IMR-90 (cell line): Measurements from ENCODE around the gene NUPR1. TPM values are rescaled to one million over a fixed set of nuclear protein-coding genes. Genes with fewer than 3 reads are reported as not detected.

Experiments used
- ATAC-seq: fragments of 200-7000 bp; cut with Tn5 transposase; 2 replicates; pipeline ENCODE4 v1.9.1; 2020; ENCODE audit warnings: low read depth, mild to moderate bottlenecking, moderate library complexity
- BruUV-seq: library from RNA; stranded (reverse); fragments of 400-500 nt; replicated peaks from 2 replicates; lab custom pipeline; 2021; lab: Mats Ljungman, UMichigan
- CTCF ChIA-PET: fragments of 300-600 bp; formaldehyde crosslinking; extraction: SDS; loops from one replicate; lab custom pipeline; 2021; ENCODE audit warnings: antibody characterized with exemption; lab: Yijun Ruan, JAX
- POLR2A ChIA-PET: fragments of 300-600 bp; sonication (Branson Sonifier 250); formaldehyde crosslinking; loops from one replicate; lab custom pipeline; 2022; ENCODE audit warnings: antibody characterized with exemption; ENCODE audit not compliant: unreplicated experiment; lab: Charles Lee
- DNase-seq: peaks from one replicate; pipeline ENCODE4 v3.0.0; 2013
- H2AFZ ChIP-seq: replicated peaks from 2 replicates; pipeline ENCODE3; 2013; ENCODE audit warnings: low read length, mild to moderate bottlenecking; ENCODE audit not compliant: poor library complexity
- H2AK5ac ChIP-seq: 2 replicates; pipeline ENCODE4 v1.6.1; 2013; ENCODE audit warnings: low read depth, low read length, inconsistent platforms
- H2AK9ac ChIP-seq: replicated peaks from 2 replicates; pipeline ENCODE3; 2013; ENCODE audit warnings: mild to moderate bottlenecking, low read depth, low read length, moderate library complexity; ENCODE audit not compliant: poor library complexity
- H2BK120ac ChIP-seq: 2 replicates; pipeline ENCODE4 v1.6.1; 2013; ENCODE audit warnings: low read depth, low read length, inconsistent platforms
- H2BK15ac ChIP-seq: 3 replicates; pipeline ENCODE4 v1.6.1; 2013; ENCODE audit warnings: low read depth, low read length, inconsistent platforms
- H2BK20ac ChIP-seq: 2 replicates; pipeline ENCODE4 v1.6.1; 2013; ENCODE audit warnings: low read depth, mild to moderate bottlenecking, inconsistent platforms, low read length, moderate library complexity
- H2BK5ac ChIP-seq: 2 replicates; pipeline ENCODE4 v1.6.1; 2013; ENCODE audit warnings: mild to moderate bottlenecking, low read depth, low read length, inconsistent platforms; ENCODE audit not compliant: poor library complexity, severe bottlenecking
- H3K14ac ChIP-seq: replicated peaks from 2 replicates; pipeline ENCODE4 v1.6.1; 2013; ENCODE audit warnings: low read depth, low read length, inconsistent platforms
- H3K18ac ChIP-seq: 2 replicates; pipeline ENCODE4 v1.6.1; 2013; ENCODE audit warnings: low read depth, low read length, control low read depth
- H3K23ac ChIP-seq: 2 replicates; pipeline ENCODE4 v1.6.1; 2013; ENCODE audit warnings: low read depth, low read length, inconsistent platforms
- H3K27ac ChIP-seq: 2 replicates; pipeline ENCODE4 v1.5.1; 2013; ENCODE audit warnings: mild to moderate bottlenecking, control low read depth, low read length; ENCODE audit not compliant: insufficient read depth
- H3K27me3 ChIP-seq: 2 replicates; pipeline ENCODE4 v1.6.1; 2013; ENCODE audit warnings: low read length; ENCODE audit not compliant: control insufficient read depth, insufficient read depth
- H3K36me3 ChIP-seq: 2 replicates; pipeline ENCODE4 v1.6.1; 2013; ENCODE audit warnings: low read length, mixed read lengths; ENCODE audit not compliant: control insufficient read depth, insufficient read depth
- H3K4ac ChIP-seq: 2 replicates; pipeline ENCODE4 v1.6.1; 2013; ENCODE audit warnings: low read depth, low read length, inconsistent platforms
- H3K4me1 ChIP-seq: 2 replicates; pipeline ENCODE4 v1.6.1; 2013; ENCODE audit warnings: low read length, mixed read lengths; ENCODE audit not compliant: control insufficient read depth, insufficient read depth
- H3K4me2 ChIP-seq: 2 replicates; pipeline ENCODE4 v1.6.1; 2013; ENCODE audit warnings: low read depth, mild to moderate bottlenecking, control low read depth, low read length, moderate library complexity
- H3K4me3 ChIP-seq: 2 replicates; pipeline ENCODE4 v1.5.1; 2013; ENCODE audit warnings: low read depth, mild to moderate bottlenecking, control low read depth, low read length, moderate library complexity; ENCODE audit not compliant: insufficient read depth
- H3K56ac ChIP-seq: 2 replicates; pipeline ENCODE4 v1.6.1; 2013; ENCODE audit warnings: low read length, inconsistent platforms; ENCODE audit not compliant: insufficient read depth; ENCODE audit errors: extremely low read depth
- H3K79me1 ChIP-seq, 2 experiments: 2 replicates each; pipeline ENCODE4 v1.6.1; 2013; ENCODE audit warnings: low read length in 2 of 2, inconsistent platforms in 1 of 2, low read depth in 1 of 2
- H3K9ac ChIP-seq: 2 replicates; pipeline ENCODE4 v1.6.1; 2013; ENCODE audit warnings: low read depth, low read length, control low read depth
- H3K9me1 ChIP-seq: 2 replicates; pipeline ENCODE4 v1.6.1; 2013; ENCODE audit warnings: low read length, inconsistent platforms; ENCODE audit not compliant: insufficient read depth
- H3K9me3 ChIP-seq: 2 replicates; pipeline ENCODE4 v1.6.1; 2013; ENCODE audit warnings: low read length; ENCODE audit not compliant: control insufficient read depth, insufficient read depth
- H4K20me1 ChIP-seq: 2 replicates; pipeline ENCODE4 v1.6.1; 2013; ENCODE audit warnings: low read length, inconsistent platforms; ENCODE audit not compliant: insufficient read depth
- H4K5ac ChIP-seq: 2 replicates; pipeline ENCODE4 v1.6.1; 2013; ENCODE audit warnings: mild to moderate bottlenecking, low read depth, low read length, control low read depth
- H4K8ac ChIP-seq, 2 experiments: 2 replicates each; pipeline ENCODE4 v1.6.1; 2013; ENCODE audit warnings: low read depth in 2 of 2, low read length in 2 of 2, control low read depth in 1 of 2, inconsistent platforms in 1 of 2
- H4K91ac ChIP-seq: 2 replicates; pipeline ENCODE4 v1.6.1; 2013; ENCODE audit warnings: low read depth, low read length, inconsistent platforms; ENCODE audit not compliant: insufficient read depth
- BHLHE40 ChIP-seq: fragments of 150-350 bp; IDR thresholded peaks from 2 replicates; pipeline ENCODE4 v1.6.1; 2016; ENCODE audit warnings: mild to moderate bottlenecking, low read depth, low read length
- CHD1 ChIP-seq: IDR thresholded peaks from 2 replicates; pipeline ENCODE4 v1.6.1; 2012; ENCODE audit warnings: low read depth, low read length, improper control_type of control experiment
- FOS ChIP-seq: fragments of 150-350 bp; IDR thresholded peaks from 2 replicates; pipeline ENCODE4 v1.6.1; 2016; ENCODE audit warnings: low read depth, low read length
- MAFK ChIP-seq: IDR thresholded peaks from 2 replicates; pipeline ENCODE4 v1.6.1; 2012; ENCODE audit warnings: low read depth, low read length, improper control_type of control experiment
- MAZ ChIP-seq: IDR thresholded peaks from 2 replicates; pipeline ENCODE4 v1.6.1; 2012; ENCODE audit warnings: low read depth, mild to moderate bottlenecking, low read length, improper control_type of control experiment, moderate library complexity, borderline replicate concordance
- POLR2A ChIP-seq: IDR thresholded peaks from 2 replicates; pipeline ENCODE4 v1.6.1; 2012; ENCODE audit warnings: mild to moderate bottlenecking, low read depth, low read length
- RAD21 ChIP-seq: IDR thresholded peaks from 2 replicates; pipeline ENCODE4 v1.6.1; 2012; ENCODE audit warnings: low read length, improper control_type of control experiment
- RFX5 ChIP-seq: IDR thresholded peaks from 2 replicates; pipeline ENCODE4 v1.8.0; 2012; ENCODE audit warnings: low read depth, mild to moderate bottlenecking, low read length, moderate library complexity
- SMC3 ChIP-seq: fragments of 150-350 bp; IDR thresholded peaks from 2 replicates; pipeline ENCODE4 v1.6.1; 2016; ENCODE audit warnings: low read depth, mild to moderate bottlenecking, antibody characterized with exemption, low read length, moderate library complexity
- USF2 ChIP-seq: fragments of 150-350 bp; IDR thresholded peaks from 2 replicates; pipeline ENCODE4 v1.6.1; 2017; ENCODE audit warnings: mild to moderate bottlenecking, antibody characterized with exemption, low read length, low read depth
- WGBS, 2 experiments: methylation state at CpG; one replicate each; pipeline versions ENCODE4 v1.1.5 to v1.1.7; 2013; ENCODE audit warnings: missing lambda C conversion rate in 2 of 2; ENCODE audit not compliant: insufficient read length in 1 of 2; ENCODE audit errors: extremely low coverage in 2 of 2; 5-methylcytosine and 5-hydroxymethylcytosine counted together
- dilution Hi-C: fragments of 300-500 bp; cut with HindIII; formaldehyde crosslinking; loops from one replicate; pipeline ENCODE4 v1.14.3; 2018; ENCODE audit warnings: low sequenced_read_pairs; ENCODE audit not compliant: unreplicated experiment
- in situ Hi-C: fragments of 300-500 bp; cut with MboI; formaldehyde crosslinking; loops from 3 replicates; pipeline ENCODE4 v1.14.3; 2019; ENCODE audit warnings: low sequenced_read_pairs, inconsistent platforms, mixed read lengths
- intact Hi-C: fragments of 100-400 bp; cut with micrococcal nuclease; formaldehyde crosslinking; loops from 2 replicates; pipeline ENCODE4 v1.10.0; 2022
- polyA plus RNA-seq, 3 experiments: library from polyadenylated mRNA; depleted of rRNA; stranded (reverse); fragments of >200 nt; gene quantifications; 2 replicates each; pipeline ENCODE4 v1.2.3, GENCODE V29; 2012; ENCODE audit warnings: low replicate concordance in 1 of 3
- total RNA-seq: library from RNA; depleted of rRNA; stranded (reverse); fragments of >200 nt; gene quantifications from 2 replicates; pipeline ENCODE4 v1.2.3, GENCODE V29; 2012
- TF ChIP-seq, protein P1 (sequence below): fragments of 150-350 bp; IDR thresholded peaks from 2 replicates; pipeline ENCODE4 v1.6.1; 2016; ENCODE audit warnings: low read depth, mild to moderate bottlenecking, low read length, moderate library complexity, borderline replicate concordance

NUPR1 gene
- total and polyA plus RNA-seq, 2 of the 4 experiments (the other 2 are of a cell fraction), result 10.2 to 27.9 TPM

DNA sequence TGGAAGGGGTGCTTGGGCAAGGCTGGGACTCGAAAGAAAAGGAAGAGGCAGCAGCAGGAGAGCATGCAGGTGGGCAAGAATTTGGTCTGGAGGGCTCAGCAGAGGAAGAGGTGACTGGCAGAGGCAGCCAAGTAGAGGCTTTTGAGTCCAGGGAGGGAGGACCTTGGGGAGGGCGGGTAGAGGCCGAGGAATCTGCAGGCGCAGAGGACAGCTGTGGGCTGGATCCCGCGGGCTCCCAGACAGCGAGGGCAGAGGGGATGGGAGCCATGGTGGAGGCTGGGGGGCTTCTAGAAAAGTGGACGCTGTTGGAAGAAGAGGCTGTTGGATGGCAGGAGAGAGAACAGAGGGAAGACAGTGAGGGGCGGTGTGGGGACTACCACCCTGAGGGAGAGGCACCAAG is 41.4 kb downstream of the NUPR1 start:
- Histone ChIP-seq H3K79me1 (no peaks in the 10 kb centered on the region), H2BK120ac (no peak overlapping the region), H2BK5ac (no peak overlapping the region), H3K9me3 (no peaks in the 10 kb centered on the region), H3K56ac (no peak overlapping the region), H3K18ac (no peak overlapping the region), H2BK15ac (no peak overlapping the region), H4K8ac (no peak overlapping the region), H3K4ac (no peak overlapping the region), H3K9ac (no peak overlapping the region), H3K9me1 (peaks cover 4% of the 10 kb centered on the region; the same call in 1 of the 2 replicates), H3K4me1 (no peaks in the 10 kb centered on the region), H4K91ac (no peak overlapping the region), H3K27ac (no peak overlapping the region), H3K27me3 (peaks cover 24% of the 10 kb centered on the region), H2AK5ac (no peak overlapping the region), H4K5ac (no peak overlapping the region), H4K20me1 (no peaks in the 10 kb centered on the region), H2BK20ac (no peak overlapping the region), H2AFZ (no peak overlapping the region), H2AK9ac (no peak overlapping the region), H3K36me3 (no peaks in the 10 kb centered on the region), H3K23ac (no peak overlapping the region), H3K4me2 (no peak overlapping the region), H3K4me3 (no peak overlapping the region), H3K14ac (no peak overlapping the region)
- dilution Hi-C loops, result no loop called here
- TF ChIP-seq POLR2A (no peak), CHD1 (no peak), USF2 (no peak), MAZ (no peak), MAFK (no peak), RAD21 (no peak), RFX5 (no peak), BHLHE40 (no peak), FOS (no peak), SMC3 (no peak)
- TF ChIP-seq, protein P1, sequence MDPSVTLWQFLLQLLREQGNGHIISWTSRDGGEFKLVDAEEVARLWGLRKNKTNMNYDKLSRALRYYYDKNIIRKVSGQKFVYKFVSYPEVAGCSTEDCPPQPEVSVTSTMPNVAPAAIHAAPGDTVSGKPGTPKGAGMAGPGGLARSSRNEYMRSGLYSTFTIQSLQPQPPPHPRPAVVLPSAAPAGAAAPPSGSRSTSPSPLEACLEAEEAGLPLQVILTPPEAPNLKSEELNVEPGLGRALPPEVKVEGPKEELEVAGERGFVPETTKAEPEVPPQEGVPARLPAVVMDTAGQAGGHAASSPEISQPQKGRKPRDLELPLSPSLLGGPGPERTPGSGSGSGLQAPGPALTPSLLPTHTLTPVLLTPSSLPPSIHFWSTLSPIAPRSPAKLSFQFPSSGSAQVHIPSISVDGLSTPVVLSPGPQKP, result no peak
- WGBS, 2 experiments, result 100% methylated on average over 1 of the region's 9 CpGs; no CpG with 5 or more reads in 1 of the 2 experiments
- in situ Hi-C loops, result no loop called here
- intact Hi-C loops, result no loop called here
- CTCF ChIA-PET, result no interaction called here
- DNase-seq (no peak), ATAC-seq (no peak)
- no TSS peak for BruUV-seq
- POLR2A ChIA-PET, result no interaction called here
